GM23338 (cell line): ENCODE results near the gene GRIA1. TPM values are rescaled to one million over a fixed set of nuclear protein-coding genes. Genes with fewer than 3 reads are reported as not detected.

Experiments used
- ATAC-seq: fragments of 200-7000 bp; cut with Tn5 transposase; 3 replicates; pipeline ENCODE4 v1.9.1; 2020
- DNase-seq: peaks from one replicate; pipeline ENCODE4 v3.0.0-alpha.2; 2015; ENCODE audit warnings: low spot score
- H2AFZ ChIP-seq: fragments of 200-600 bp; sonication (generic); 2 replicates; pipeline ENCODE4 v1.8.0; 2016; ENCODE audit warnings: antibody characterized with exemption, mild to moderate bottlenecking, moderate library complexity
- H3F3A ChIP-seq: fragments of 200-600 bp; sonication (generic); replicated peaks from 2 replicates; pipeline ENCODE4 v1.8.0; 2017; ENCODE audit warnings: antibody characterized with exemption, mixed run types, low read depth
- H3K27ac ChIP-seq: fragments of 200-600 bp; sonication (generic); 2 replicates; pipeline ENCODE4 v1.6.1; 2016; ENCODE audit warnings: low read depth
- H3K27me3 ChIP-seq: fragments of 200-600 bp; sonication (generic); 2 replicates; pipeline ENCODE4 v1.8.0; 2016; ENCODE audit warnings: mild to moderate bottlenecking, mixed run types, moderate library complexity; ENCODE audit not compliant: insufficient read depth
- H3K36me3 ChIP-seq: fragments of 200-600 bp; sonication (generic); 2 replicates; pipeline ENCODE4 v1.8.0; 2016; ENCODE audit warnings: mild to moderate bottlenecking; ENCODE audit not compliant: insufficient read depth
- H3K4me1 ChIP-seq: fragments of 200-600 bp; sonication (generic); 2 replicates; pipeline ENCODE4 v1.8.0; 2016; ENCODE audit warnings: mild to moderate bottlenecking, moderate library complexity; ENCODE audit not compliant: insufficient read depth
- H3K4me2 ChIP-seq: fragments of 200-600 bp; sonication (generic); 2 replicates; pipeline ENCODE4 v1.7.1; 2017; ENCODE audit warnings: mixed run types
- H3K4me3 ChIP-seq: fragments of 200-600 bp; sonication (generic); 2 replicates; pipeline ENCODE4 v1.6.1; 2016; ENCODE audit warnings: mixed run types
- H3K79me2 ChIP-seq: fragments of 200-600 bp; sonication (generic); replicated peaks from 2 replicates; pipeline ENCODE4 v1.8.0; 2017; ENCODE audit warnings: mild to moderate bottlenecking; ENCODE audit not compliant: insufficient read depth
- H3K9me2 ChIP-seq: fragments of 200-600 bp; sonication (generic); 2 replicates; pipeline ENCODE4 v1.8.0; 2017; ENCODE audit not compliant: insufficient read depth
- H4K20me1 ChIP-seq: fragments of 200-600 bp; sonication (generic); replicated peaks from 2 replicates; pipeline ENCODE4 v1.8.0; 2017; ENCODE audit warnings: mild to moderate bottlenecking; ENCODE audit not compliant: insufficient read depth
- H3K27ac Mint-ChIP-seq: 2 replicates; pipeline ENCODE4 v1.8.0; 2020; ENCODE audit warnings: inconsistent platforms, mild to moderate bottlenecking, moderate library complexity, mixed read lengths
- H3K27me3 Mint-ChIP-seq: 3 replicates; pipeline ENCODE4 v1.8.0; 2022; ENCODE audit warnings: low read depth, mild to moderate bottlenecking, moderate library complexity, mixed read lengths, inconsistent platforms; ENCODE audit not compliant: insufficient read depth, poor library complexity
- H3K36me3 Mint-ChIP-seq: 3 replicates; pipeline ENCODE4 v1.8.0; 2021; ENCODE audit warnings: low read depth, mild to moderate bottlenecking, inconsistent platforms, moderate library complexity, mixed read lengths
- H3K4me1 Mint-ChIP-seq: 3 replicates; pipeline ENCODE4 v1.8.0; 2020; ENCODE audit warnings: mild to moderate bottlenecking, inconsistent platforms, mixed read lengths
- H3K4me3 Mint-ChIP-seq: 3 replicates; pipeline ENCODE4 v1.8.0; 2021; ENCODE audit warnings: moderate library complexity, mild to moderate bottlenecking, inconsistent platforms, mixed read lengths
- H3K9me3 Mint-ChIP-seq: 3 replicates; pipeline ENCODE4 v1.8.0; 2020; ENCODE audit warnings: moderate library complexity, mild to moderate bottlenecking, inconsistent platforms, mixed read lengths
- CREB1 ChIP-seq: fragments of 250-450 bp; sonication (Bioruptor Pico); IDR thresholded peaks from 2 replicates; pipeline ENCODE4 v1.5.0; 2020; ENCODE audit warnings: low read depth, mild to moderate bottlenecking, moderate library complexity
- EZH2 ChIP-seq: fragments of 200-600 bp; sonication (generic); IDR thresholded peaks from one replicate; pipeline ENCODE4 v1.8.0; 2017; ENCODE audit warnings: antibody characterized with exemption, mild to moderate bottlenecking, low read depth; ENCODE audit not compliant: unreplicated experiment
- EZH2phosphoT487 ChIP-seq: fragments of 200-600 bp; sonication (generic); IDR thresholded peaks from one replicate; pipeline ENCODE4 v1.8.1; 2018; ENCODE audit warnings: antibody characterized with exemption; ENCODE audit not compliant: unreplicated experiment
- JUNB ChIP-seq: IDR thresholded peaks from one replicate; pipeline ENCODE4 v1.6.1; 2016; ENCODE audit warnings: antibody characterized with exemption; ENCODE audit not compliant: unreplicated experiment
- NANOG ChIP-seq: IDR thresholded peaks from 2 replicates; pipeline ENCODE4 v1.6.1; 2016; ENCODE audit warnings: antibody characterized with exemption, borderline replicate concordance
- POLR2AphosphoS5 ChIP-seq: IDR thresholded peaks from 2 replicates; pipeline ENCODE4 v1.6.1; 2016; ENCODE audit warnings: antibody characterized with exemption, low read depth
- STAT1 ChIP-seq: IDR thresholded peaks from one replicate; pipeline ENCODE4 v1.6.1; 2016; ENCODE audit warnings: antibody characterized with exemption; ENCODE audit not compliant: unreplicated experiment
- ZNF114 ChIP-seq: fragments of 250-450 bp; sonication (Bioruptor Pico); IDR thresholded peaks from 2 replicates; pipeline ENCODE4 v1.5.0; 2020; ENCODE audit warnings: mild to moderate bottlenecking, moderate library complexity
- ZNF331 ChIP-seq: fragments of 250-450 bp; sonication (Bioruptor Pico); IDR thresholded peaks from 2 replicates; pipeline ENCODE4 v1.5.0; 2020; ENCODE audit warnings: low read depth, mild to moderate bottlenecking, moderate library complexity
- polyA plus RNA-seq: library from polyadenylated mRNA; unstranded; fragments of >200 nt; fragmentation: Nextera tagmentation; extraction: Ambion mirVana; gene quantifications from 2 replicates; pipeline ENCODE4 v1.2.1, GENCODE V29; 2016
- total RNA-seq: library from RNA; depleted of rRNA; stranded (reverse); fragments of >200 nt; shearing (Covaris generic); gene quantifications from 2 replicates; pipeline ENCODE4 v1.2.3, GENCODE V29; 2014
- TF ChIP-seq, protein P1 (sequence below): IDR thresholded peaks from 2 replicates; pipeline ENCODE4 v1.6.1; 2016; ENCODE audit warnings: antibody characterized with exemption
- TF ChIP-seq, protein P2 (sequence below), 2 experiments: fragments of 200-600 bp in 1 of 2; sonication (generic) in 1 of 2; conservative IDR thresholded peaks; 2 replicates each; pipeline versions ENCODE4 v1.5.1 to v1.6.1; 2016 to 2017; ENCODE audit warnings: antibody characterized with exemption in 2 of 2, low read depth in 2 of 2, mild to moderate bottlenecking in 2 of 2, moderate library complexity in 1 of 2
- TF ChIP-seq, protein P3 (sequence below): fragments of 250-450 bp; sonication (Bioruptor Pico); IDR thresholded peaks from 2 replicates; pipeline ENCODE4 v1.5.0; 2020; ENCODE audit warnings: mild to moderate bottlenecking, moderate library complexity
- TF ChIP-seq, protein P4 (sequence below): IDR thresholded peaks from one replicate; pipeline ENCODE4 v1.6.1; 2018; ENCODE audit warnings: antibody characterized with exemption; ENCODE audit not compliant: unreplicated experiment

GRIA1 gene
- total and polyA plus RNA-seq, 2 experiments from 2014 or later = 1.0 to 1.7 TPM

DNA sequence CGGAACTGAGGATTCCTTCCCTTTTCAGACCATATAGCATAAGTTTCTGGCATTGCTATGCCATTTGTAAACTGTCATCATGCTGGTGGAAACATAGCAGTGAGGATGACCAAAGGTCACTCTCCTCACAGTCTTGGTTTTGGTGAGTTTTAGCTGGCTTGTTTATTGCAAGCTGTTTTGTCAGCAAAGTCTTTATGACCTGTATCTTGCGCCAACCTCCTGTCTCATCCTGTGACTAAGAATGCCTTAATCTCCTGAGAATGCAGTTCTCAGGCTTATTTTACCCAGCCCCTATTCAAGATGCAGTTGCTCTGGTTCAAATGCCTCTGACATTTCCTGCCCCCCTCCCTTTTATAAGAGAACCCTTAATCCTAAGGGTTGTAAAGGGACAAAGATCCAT lies 26.7 kb upstream of the GRIA1 start:
- H2AFZ ChIP-seq = no peak overlapping the region
- no peak for DNase-seq
- no peak overlapping the region for H3K4me3 Mint-ChIP-seq
- H3K36me3 Mint-ChIP-seq = no peaks in the 10 kb centered on the region; the same call in 2 of the 3 replicates
- no peaks in the 10 kb centered on the region for H3K4me1 Mint-ChIP-seq
- H3K27me3 ChIP-seq = no peaks in the 10 kb centered on the region
- ATAC-seq = no peak
- no peak overlapping the region for H3K27ac Mint-ChIP-seq
- peaks cover 4% of the 10 kb centered on the region; the same call in 1 of the 3 replicates for H3K9me3 Mint-ChIP-seq
- TF ChIP-seq CREB1 (CRISPR knock-in tag) (no peak), EZH2 (no peak), STAT1 (no peak), JUNB (no peak), ZNF114 (CRISPR knock-in tag) (no peak), ZNF331 (CRISPR knock-in tag) (no peak), NANOG (no peak), POLR2AphosphoS5 (no peak), EZH2phosphoT487 (no peak)
- TF ChIP-seq, protein P1, sequence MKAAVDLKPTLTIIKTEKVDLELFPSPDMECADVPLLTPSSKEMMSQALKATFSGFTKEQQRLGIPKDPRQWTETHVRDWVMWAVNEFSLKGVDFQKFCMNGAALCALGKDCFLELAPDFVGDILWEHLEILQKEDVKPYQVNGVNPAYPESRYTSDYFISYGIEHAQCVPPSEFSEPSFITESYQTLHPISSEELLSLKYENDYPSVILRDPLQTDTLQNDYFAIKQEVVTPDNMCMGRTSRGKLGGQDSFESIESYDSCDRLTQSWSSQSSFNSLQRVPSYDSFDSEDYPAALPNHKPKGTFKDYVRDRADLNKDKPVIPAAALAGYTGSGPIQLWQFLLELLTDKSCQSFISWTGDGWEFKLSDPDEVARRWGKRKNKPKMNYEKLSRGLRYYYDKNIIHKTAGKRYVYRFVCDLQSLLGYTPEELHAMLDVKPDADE = no peak
- TF ChIP-seq, protein P2, sequence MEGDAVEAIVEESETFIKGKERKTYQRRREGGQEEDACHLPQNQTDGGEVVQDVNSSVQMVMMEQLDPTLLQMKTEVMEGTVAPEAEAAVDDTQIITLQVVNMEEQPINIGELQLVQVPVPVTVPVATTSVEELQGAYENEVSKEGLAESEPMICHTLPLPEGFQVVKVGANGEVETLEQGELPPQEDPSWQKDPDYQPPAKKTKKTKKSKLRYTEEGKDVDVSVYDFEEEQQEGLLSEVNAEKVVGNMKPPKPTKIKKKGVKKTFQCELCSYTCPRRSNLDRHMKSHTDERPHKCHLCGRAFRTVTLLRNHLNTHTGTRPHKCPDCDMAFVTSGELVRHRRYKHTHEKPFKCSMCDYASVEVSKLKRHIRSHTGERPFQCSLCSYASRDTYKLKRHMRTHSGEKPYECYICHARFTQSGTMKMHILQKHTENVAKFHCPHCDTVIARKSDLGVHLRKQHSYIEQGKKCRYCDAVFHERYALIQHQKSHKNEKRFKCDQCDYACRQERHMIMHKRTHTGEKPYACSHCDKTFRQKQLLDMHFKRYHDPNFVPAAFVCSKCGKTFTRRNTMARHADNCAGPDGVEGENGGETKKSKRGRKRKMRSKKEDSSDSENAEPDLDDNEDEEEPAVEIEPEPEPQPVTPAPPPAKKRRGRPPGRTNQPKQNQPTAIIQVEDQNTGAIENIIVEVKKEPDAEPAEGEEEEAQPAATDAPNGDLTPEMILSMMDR (conservative IDR thresholded peaks at IDR 0.05; ENCODE audit: low read depth in 2 of 2) = no peak
- TF ChIP-seq, protein P3, sequence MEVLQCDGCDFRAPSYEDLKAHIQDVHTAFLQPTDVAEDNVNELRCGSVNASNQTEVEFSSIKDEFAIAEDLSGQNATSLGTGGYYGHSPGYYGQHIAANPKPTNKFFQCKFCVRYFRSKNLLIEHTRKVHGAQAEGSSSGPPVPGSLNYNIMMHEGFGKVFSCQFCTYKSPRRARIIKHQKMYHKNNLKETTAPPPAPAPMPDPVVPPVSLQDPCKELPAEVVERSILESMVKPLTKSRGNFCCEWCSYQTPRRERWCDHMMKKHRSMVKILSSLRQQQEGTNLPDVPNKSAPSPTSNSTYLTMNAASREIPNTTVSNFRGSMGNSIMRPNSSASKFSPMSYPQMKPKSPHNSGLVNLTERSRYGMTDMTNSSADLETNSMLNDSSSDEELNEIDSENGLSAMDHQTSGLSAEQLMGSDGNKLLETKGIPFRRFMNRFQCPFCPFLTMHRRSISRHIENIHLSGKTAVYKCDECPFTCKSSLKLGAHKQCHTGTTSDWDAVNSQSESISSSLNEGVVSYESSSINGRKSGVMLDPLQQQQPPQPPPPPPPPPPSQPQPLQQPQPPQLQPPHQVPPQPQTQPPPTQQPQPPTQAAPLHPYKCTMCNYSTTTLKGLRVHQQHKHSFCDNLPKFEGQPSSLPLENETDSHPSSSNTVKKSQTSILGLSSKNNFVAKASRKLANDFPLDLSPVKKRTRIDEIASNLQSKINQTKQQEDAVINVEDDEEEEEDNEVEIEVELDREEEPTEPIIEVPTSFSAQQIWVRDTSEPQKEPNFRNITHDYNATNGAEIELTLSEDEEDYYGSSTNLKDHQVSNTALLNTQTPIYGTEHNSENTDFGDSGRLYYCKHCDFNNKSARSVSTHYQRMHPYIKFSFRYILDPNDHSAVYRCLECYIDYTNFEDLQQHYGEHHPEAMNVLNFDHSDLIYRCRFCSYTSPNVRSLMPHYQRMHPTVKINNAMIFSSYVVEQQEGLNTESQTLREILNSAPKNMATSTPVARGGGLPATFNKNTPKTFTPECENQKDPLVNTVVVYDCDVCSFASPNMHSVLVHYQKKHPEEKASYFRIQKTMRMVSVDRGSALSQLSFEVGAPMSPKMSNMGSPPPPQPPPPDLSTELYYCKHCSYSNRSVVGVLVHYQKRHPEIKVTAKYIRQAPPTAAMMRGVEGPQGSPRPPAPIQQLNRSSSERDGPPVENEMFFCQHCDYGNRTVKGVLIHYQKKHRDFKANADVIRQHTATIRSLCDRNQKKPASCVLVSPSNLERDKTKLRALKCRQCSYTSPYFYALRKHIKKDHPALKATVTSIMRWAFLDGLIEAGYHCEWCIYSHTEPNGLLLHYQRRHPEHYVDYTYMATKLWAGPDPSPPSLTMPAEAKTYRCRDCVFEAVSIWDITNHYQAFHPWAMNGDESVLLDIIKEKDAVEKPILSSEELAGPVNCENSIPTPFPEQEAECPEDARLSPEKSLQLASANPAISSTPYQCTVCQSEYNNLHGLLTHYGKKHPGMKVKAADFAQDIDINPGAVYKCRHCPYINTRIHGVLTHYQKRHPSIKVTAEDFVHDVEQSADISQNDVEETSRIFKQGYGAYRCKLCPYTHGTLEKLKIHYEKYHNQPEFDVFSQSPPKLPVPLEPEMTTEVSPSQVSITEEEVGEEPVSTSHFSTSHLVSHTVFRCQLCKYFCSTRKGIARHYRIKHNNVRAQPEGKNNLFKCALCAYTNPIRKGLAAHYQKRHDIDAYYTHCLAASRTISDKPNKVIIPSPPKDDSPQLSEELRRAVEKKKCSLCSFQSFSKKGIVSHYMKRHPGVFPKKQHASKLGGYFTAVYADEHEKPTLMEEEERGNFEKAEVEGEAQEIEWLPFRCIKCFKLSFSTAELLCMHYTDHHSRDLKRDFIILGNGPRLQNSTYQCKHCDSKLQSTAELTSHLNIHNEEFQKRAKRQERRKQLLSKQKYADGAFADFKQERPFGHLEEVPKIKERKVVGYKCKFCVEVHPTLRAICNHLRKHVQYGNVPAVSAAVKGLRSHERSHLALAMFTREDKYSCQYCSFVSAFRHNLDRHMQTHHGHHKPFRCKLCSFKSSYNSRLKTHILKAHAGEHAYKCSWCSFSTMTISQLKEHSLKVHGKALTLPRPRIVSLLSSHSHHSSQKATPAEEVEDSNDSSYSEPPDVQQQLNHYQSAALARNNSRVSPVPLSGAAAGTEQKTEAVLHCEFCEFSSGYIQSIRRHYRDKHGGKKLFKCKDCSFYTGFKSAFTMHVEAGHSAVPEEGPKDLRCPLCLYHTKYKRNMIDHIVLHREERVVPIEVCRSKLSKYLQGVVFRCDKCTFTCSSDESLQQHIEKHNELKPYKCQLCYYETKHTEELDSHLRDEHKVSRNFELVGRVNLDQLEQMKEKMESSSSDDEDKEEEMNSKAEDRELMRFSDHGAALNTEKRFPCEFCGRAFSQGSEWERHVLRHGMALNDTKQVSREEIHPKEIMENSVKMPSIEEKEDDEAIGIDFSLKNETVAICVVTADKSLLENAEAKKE = no peak
- TF ChIP-seq, protein P4, sequence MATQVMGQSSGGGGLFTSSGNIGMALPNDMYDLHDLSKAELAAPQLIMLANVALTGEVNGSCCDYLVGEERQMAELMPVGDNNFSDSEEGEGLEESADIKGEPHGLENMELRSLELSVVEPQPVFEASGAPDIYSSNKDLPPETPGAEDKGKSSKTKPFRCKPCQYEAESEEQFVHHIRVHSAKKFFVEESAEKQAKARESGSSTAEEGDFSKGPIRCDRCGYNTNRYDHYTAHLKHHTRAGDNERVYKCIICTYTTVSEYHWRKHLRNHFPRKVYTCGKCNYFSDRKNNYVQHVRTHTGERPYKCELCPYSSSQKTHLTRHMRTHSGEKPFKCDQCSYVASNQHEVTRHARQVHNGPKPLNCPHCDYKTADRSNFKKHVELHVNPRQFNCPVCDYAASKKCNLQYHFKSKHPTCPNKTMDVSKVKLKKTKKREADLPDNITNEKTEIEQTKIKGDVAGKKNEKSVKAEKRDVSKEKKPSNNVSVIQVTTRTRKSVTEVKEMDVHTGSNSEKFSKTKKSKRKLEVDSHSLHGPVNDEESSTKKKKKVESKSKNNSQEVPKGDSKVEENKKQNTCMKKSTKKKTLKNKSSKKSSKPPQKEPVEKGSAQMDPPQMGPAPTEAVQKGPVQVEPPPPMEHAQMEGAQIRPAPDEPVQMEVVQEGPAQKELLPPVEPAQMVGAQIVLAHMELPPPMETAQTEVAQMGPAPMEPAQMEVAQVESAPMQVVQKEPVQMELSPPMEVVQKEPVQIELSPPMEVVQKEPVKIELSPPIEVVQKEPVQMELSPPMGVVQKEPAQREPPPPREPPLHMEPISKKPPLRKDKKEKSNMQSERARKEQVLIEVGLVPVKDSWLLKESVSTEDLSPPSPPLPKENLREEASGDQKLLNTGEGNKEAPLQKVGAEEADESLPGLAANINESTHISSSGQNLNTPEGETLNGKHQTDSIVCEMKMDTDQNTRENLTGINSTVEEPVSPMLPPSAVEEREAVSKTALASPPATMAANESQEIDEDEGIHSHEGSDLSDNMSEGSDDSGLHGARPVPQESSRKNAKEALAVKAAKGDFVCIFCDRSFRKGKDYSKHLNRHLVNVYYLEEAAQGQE = no peak
- no peaks in the 10 kb centered on the region for H3K4me1 ChIP-seq
- no peak overlapping the region for H3K4me2 ChIP-seq
- H3K79me2 ChIP-seq = no peaks in the 10 kb centered on the region
- 0 out of 2 replicates have a peak, but pooled peaks cover 13% of the 10 kb centered on the region for H3K9me2 ChIP-seq
- no peak overlapping the region for H3K4me3 ChIP-seq
- no peaks in the 10 kb centered on the region for H4K20me1 ChIP-seq
- no peaks in the 10 kb centered on the region for H3K27me3 Mint-ChIP-seq
- no peak overlapping the region for H3K27ac ChIP-seq
- no peaks in the 10 kb centered on the region for H3F3A ChIP-seq
- no peaks in the 10 kb centered on the region for H3K36me3 ChIP-seq
